ENCODE results near the gene PLAC1. TPM values are rescaled to one million over a fixed set of nuclear protein-coding genes. Genes with fewer than 3 reads are reported as not detected.

Gene PLAC1
- total RNA-seq, 2 experiments from 2014 or later = 0.31 TPM; not detected in 1

DNA sequence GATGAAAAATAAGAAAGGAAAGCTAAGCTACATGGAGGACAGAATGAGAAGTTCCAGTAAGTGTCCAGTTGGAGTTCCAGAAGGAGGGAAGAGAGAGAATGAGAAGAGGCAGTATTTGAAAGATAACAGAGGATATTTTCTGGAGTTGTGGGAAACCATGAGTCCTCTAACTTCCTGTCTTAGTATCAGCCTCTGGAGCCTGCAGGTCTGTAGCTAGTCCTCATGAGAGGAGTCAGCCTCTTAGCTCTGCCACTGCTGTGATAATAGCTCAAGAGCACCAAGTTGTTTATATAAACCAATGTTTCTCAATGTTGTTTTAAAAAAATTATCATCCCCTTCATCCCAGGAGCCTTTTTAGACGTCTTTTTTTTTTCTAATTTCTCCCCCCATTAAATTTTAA, 2.4 kb upstream of the PLAC1 start:
- intact Hi-C loops (cut with micrococcal nuclease) = no loop called here
- Mint-ChIP-seq H3K27ac (no peak overlapping the region), H3K36me3 (no peaks in the 10 kb centered on the region), H3K4me1 (ENCODE audit: low read depth) (peaks cover 3% of the 10 kb centered on the region), H3K27me3 (peaks cover 16% of the 10 kb centered on the region), H3K9me3 (no peaks in the 10 kb centered on the region), H3K4me3 (no peak overlapping the region)
- POLR2A ChIA-PET = no interaction called here
- CTCF ChIA-PET = no interaction called here
- no peak for DNase-seq

DNA sequence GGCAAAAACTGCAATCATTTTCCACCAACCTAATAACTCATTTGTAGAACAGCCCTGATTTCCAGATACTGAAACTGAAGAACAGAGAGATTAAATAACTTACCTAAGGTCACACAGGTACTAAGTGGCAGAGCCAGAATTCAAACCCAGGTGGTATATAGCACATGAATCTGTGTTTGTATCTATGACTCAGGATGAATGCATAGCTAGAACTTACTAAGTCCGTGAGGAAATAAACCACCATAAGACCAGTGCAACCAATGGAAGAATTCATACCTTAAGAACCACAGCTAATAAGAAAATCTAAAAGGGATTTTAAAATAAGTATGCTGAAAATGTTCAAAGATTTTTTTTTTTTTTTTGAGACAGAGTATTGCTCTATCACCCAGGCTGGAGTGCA, 1.5 kb upstream of the PLAC1 start:
- intact Hi-C loops (cut with micrococcal nuclease) = no loop called here
- Mint-ChIP-seq H3K27me3 (peaks cover 16% of the 10 kb centered on the region), H3K36me3 (no peaks in the 10 kb centered on the region), H3K4me3 (no peak overlapping the region), H3K27ac (no peak overlapping the region), H3K4me1 (ENCODE audit: low read depth) (peaks cover 9% of the 10 kb centered on the region), H3K9me3 (no peaks in the 10 kb centered on the region)
- no peak for DNase-seq
- ChIA-PET POLR2A (no interaction called here), CTCF (no interaction called here)

DNA sequence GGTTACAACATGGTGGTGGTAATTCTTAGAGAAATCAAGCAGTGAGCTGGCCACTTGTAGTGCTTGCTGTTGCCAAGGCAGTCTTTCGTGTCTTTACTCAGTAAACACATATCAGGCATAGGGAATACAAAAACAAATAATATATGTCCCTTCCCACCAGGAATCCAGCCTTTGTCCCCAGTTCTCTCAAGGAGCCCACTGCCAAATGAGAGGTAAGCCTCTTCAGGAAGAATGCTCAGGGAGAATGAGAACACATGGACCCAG, 421 bp upstream of the PLAC1 start:
- no peak for DNase-seq
- peaks cover 16% of the 10 kb centered on the region for H3K27me3 Mint-ChIP-seq
- H3K36me3 Mint-ChIP-seq = no peaks in the 10 kb centered on the region
- POLR2A ChIA-PET = no interaction called here
- intact Hi-C loops (cut with micrococcal nuclease) = no loop called here
- no peaks in the 10 kb centered on the region for H3K9me3 Mint-ChIP-seq
- no peak overlapping the region for H3K4me3 Mint-ChIP-seq
- no peak overlapping the region for H3K27ac Mint-ChIP-seq
- CTCF ChIA-PET = no interaction called here
- H3K4me1 Mint-ChIP-seq (ENCODE audit: low read depth) = peaks cover 19% of the 10 kb centered on the region

DNA sequence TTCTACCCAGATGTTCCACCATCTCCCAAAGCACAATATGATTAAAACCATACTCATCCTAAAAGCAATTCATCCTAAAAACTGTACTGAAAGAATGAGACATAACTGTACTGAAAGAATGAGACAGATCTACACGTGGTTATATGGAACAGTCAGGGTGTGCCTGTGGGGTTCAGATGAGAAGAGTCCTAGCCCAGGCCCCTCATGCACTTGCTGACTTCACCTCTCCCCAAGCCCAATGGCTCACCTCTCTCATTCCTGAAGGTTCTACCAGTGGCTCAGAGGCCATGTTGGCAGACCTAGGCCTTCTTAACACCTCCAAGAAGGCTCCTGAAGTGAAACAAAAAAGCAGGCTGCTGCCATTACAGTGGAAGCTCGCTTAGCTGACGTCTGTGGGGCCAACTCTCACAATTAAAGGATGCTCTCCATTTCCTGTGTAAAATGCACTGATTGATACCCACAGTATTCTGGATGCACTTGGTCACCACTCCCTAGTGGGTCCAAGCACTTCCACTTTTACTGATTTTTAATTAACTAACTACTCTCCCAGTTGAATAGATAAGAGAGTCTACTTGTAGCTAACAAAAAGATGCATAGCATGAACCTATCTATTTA, 3.8 kb downstream of the PLAC1 start:
- peak overlapping the region; percentile 56 for H3K27ac Mint-ChIP-seq
- H3K36me3 Mint-ChIP-seq = no peaks in the 10 kb centered on the region
- peaks cover 8% of the 10 kb centered on the region for H3K27me3 Mint-ChIP-seq
- intact Hi-C loops (cut with micrococcal nuclease) = loop anchor here (1.0 to 5.0 kb wide), 5 partner anchors 20 to 642 kb away; no protein-coding TSS in a partner anchor
- ChIA-PET POLR2A (interaction anchor here (1.4 kb wide), 2 partner anchors 19 to 56 kb away, joined by 3 to 5 read pairs; no protein-coding TSS in a partner anchor), CTCF (no interaction called here)
- H3K4me3 Mint-ChIP-seq = no peak overlapping the region
- peaks cover 19% of the 10 kb centered on the region for H3K4me1 Mint-ChIP-seq (ENCODE audit: low read depth)
- no peaks in the 10 kb centered on the region for H3K9me3 Mint-ChIP-seq
- DNase-seq = peak; percentile 63

DNA sequence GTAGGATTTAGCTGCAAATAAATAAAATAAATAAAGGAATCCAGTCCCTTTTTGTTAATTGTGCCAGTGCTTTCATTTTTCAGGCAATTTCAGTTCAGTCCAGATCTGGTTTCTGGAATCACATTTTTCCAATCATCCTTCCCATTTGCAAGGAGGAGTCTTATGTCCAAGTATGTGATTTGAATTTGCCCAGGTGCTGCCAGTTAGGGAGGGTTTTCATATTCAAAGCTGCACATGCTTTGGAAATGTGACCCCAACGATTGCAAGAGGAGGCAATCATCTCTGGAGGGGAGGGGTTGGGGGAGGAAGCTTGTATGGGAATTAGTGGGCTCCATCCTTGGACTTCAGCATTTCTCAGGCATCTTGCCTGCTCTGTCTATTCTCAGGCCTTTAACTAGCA, 4.4 kb downstream of the PLAC1 start:
- intact Hi-C loops (cut with micrococcal nuclease) = loop anchor here (1.0 to 5.0 kb wide), 5 partner anchors 20 to 642 kb away; no protein-coding TSS in a partner anchor
- H3K27ac Mint-ChIP-seq = no peak overlapping the region
- POLR2A ChIA-PET = interaction anchor here (0.5 to 1.4 kb wide), 3 partner anchors 18 to 563 kb away, joined by 3 to 5 read pairs (median 3); no protein-coding TSS in a partner anchor

DNA sequence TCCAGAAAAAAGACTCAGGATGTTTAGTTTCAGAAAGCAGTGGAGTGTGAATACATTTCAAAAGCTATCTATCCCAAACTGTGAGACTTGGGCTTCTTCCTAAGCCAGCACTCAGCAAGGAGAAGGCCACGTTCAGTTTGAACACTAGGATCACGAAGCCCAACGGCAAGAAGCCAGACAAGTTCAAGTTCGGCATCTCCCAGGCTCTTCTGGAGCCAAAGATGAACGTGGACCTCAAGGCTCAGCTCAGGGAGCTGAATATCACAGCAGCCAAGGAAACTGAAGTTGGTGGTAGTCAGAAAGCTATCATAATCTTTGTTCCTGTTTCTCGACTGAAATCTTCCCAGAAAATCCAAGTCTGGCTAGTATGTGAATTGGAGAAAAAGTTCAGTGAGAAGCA, 7.6 kb downstream of the PLAC1 start:
- ChIA-PET POLR2A (no interaction called here), CTCF (no interaction called here)
- Mint-ChIP-seq H3K4me1 (ENCODE audit: low read depth) (peaks cover 17% of the 10 kb centered on the region), H3K27ac (no peak overlapping the region), H3K27me3 (peaks cover 5% of the 10 kb centered on the region), H3K9me3 (no peaks in the 10 kb centered on the region), H3K4me3 (no peak overlapping the region), H3K36me3 (no peaks in the 10 kb centered on the region)
- intact Hi-C loops (cut with micrococcal nuclease) = loop anchor here (5.0 kb wide), 1 partner anchor 638 kb away; no protein-coding TSS in a partner anchor
- no peak for DNase-seq

More for the DNA sequence above, 4.4 kb downstream of the PLAC1 start:
- Mint-ChIP-seq H3K4me1 (ENCODE audit: low read depth) (peaks cover 19% of the 10 kb centered on the region), H3K36me3 (no peaks in the 10 kb centered on the region), H3K27me3 (peaks cover 7% of the 10 kb centered on the region), H3K4me3 (no peak overlapping the region), H3K9me3 (no peaks in the 10 kb centered on the region)
- CTCF ChIA-PET = no interaction called here
- DNase-seq = no peak

DNA sequence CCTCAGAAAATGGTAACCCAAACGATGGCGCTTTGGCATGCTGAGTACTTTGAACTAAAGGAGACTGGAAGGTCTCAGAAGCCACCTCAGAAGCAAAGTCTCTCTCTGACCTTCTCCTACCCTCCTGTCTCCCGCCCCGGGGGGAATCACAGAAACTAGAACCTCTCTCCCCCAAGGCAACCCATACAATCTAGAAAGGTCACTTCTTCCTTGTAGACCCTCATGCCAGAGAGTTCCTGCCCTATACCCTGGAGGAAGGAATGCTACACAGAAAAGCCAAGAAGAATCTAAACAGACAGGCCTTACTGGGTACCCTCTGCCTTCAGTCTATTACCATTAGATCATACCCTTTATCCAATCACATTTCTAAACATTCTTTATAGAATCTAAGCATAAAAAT, 8.5 kb downstream of the PLAC1 start:
- intact Hi-C loops (cut with micrococcal nuclease) = loop anchor here (5.0 kb wide), 1 partner anchor 637 kb away; no protein-coding TSS in a partner anchor
- ChIA-PET CTCF (no interaction called here), POLR2A (no interaction called here)
- H3K4me3 Mint-ChIP-seq = no peak overlapping the region
- peaks cover 10% of the 10 kb centered on the region for H3K27me3 Mint-ChIP-seq
- H3K36me3 Mint-ChIP-seq = no peaks in the 10 kb centered on the region
- peaks cover 11% of the 10 kb centered on the region for H3K4me1 Mint-ChIP-seq (ENCODE audit: low read depth)
- H3K27ac Mint-ChIP-seq = no peak overlapping the region
- no peaks in the 10 kb centered on the region for H3K9me3 Mint-ChIP-seq
- DNase-seq = no peak

DNA sequence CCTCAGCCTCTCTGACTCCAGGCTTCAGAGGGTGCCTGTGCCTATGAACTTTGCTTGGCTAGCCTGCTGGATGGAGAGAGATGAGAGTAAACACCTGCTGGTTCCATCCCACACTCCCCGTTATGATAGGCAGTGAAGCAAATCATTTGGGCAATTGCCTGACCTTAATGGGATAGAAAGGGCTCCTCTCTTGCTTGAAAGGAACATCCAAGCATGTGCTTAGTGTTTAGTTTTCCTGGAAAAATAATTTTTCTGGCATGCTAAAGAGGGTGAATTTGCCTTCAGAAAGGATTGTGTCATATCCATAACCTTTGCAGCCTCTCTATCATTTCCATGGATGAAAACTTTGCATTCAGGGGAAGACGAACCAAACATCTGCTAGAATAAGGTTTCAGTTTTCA, 10.8 kb downstream of the PLAC1 start:
- intact Hi-C loops (cut with micrococcal nuclease) = no loop called here
- POLR2A ChIA-PET = no interaction called here

DNA sequence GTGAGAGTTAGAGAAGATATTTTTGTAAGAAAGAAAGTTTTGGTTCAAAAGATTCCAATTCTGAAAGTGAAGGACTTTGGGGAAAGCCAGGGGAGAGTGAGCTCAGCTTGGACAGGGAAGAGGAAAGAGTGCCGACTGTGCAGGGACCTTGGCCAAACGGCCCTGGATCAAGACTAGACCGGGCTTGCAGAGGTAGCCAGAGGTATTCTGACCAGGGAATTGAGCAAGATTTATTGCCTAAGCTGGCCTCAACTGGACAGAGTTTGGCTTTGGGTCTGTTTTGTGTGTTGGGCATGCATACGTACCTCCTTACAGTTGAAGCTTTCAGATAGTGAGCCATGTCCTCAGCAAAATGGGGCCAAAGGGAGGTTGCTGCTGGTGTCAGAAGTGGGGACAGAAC, 11.6 kb downstream of the PLAC1 start:
- ChIA-PET CTCF (no interaction called here), POLR2A (no interaction called here)
- DNase-seq = no peak
- intact Hi-C loops (cut with micrococcal nuclease) = no loop called here
- Mint-ChIP-seq H3K27ac (no peak overlapping the region), H3K9me3 (no peaks in the 10 kb centered on the region), H3K27me3 (peaks cover 19% of the 10 kb centered on the region), H3K4me3 (no peak overlapping the region), H3K4me1 (ENCODE audit: low read depth) (peaks cover 2% of the 10 kb centered on the region), H3K36me3 (no peaks in the 10 kb centered on the region)

More for the DNA sequence above, 10.8 kb downstream of the PLAC1 start:
- no peak for DNase-seq
- CTCF ChIA-PET = no interaction called here
- H3K4me1 Mint-ChIP-seq (ENCODE audit: low read depth) = peaks cover 2% of the 10 kb centered on the region
- H3K9me3 Mint-ChIP-seq = no peaks in the 10 kb centered on the region
- no peak overlapping the region for H3K27ac Mint-ChIP-seq
- peaks cover 16% of the 10 kb centered on the region for H3K27me3 Mint-ChIP-seq
- no peak overlapping the region for H3K4me3 Mint-ChIP-seq
- no peaks in the 10 kb centered on the region for H3K36me3 Mint-ChIP-seq

DNA sequence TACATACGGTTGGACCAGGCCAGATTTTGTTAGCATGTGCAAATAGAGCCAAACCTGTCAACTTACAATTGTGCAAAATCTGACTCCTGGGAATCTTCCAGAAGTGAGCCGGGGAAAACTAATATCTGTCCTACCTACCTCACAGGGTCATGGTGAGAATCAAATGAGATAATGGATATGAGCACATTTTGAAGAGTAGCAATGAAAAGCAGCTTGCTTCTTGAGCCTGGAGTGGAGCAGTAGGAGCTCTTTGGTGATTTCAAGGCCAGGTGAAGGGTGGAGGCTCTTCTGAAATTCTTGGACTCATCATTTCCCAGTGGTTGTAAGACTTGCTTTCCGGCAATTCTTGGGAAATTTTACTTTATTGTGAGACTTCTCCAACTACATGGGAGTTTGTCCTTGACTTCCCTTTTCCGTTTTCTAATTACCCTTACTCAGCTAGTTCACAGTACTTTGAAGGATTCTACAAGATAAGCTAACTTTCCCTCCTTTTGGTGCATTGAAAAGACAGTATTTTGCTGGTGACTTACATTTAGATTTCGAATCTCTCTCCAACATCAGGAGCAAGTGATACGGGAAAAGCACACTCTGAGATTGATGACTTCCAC, 12.2 kb downstream of the PLAC1 start:
- no peaks in the 10 kb centered on the region for H3K36me3 Mint-ChIP-seq
- peaks cover 19% of the 10 kb centered on the region for H3K27me3 Mint-ChIP-seq
- intact Hi-C loops (cut with micrococcal nuclease) = no loop called here
- no peaks in the 10 kb centered on the region for H3K9me3 Mint-ChIP-seq
- ChIA-PET POLR2A (no interaction called here), CTCF (no interaction called here)
- H3K27ac Mint-ChIP-seq = no peak overlapping the region
- no peak overlapping the region for H3K4me3 Mint-ChIP-seq
- H3K4me1 Mint-ChIP-seq (ENCODE audit: low read depth) = peaks cover 4% of the 10 kb centered on the region
- DNase-seq = no peak

DNA sequence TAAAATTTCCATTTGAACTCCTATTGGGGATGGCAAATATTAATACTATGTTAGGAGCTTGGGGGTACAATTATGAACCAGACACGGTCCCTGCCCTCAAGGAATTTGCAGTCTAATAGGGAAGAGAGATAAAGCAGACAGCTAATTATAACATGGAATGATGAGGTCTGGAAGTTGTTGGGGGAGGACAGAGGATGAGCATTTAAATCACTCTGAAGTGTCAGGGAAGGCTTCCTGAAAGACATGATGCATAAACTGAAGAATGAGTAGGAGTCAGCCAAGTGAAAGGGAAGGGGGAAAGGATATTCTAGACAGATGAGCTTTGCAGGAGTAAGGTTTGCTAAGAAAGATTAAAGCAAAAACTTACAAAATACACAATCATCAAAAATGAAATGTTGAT, 15.9 kb downstream of the PLAC1 start:
- no peak for DNase-seq
- POLR2A ChIA-PET = no interaction called here
- Mint-ChIP-seq H3K9me3 (no peaks in the 10 kb centered on the region), H3K4me1 (ENCODE audit: low read depth) (peaks cover 4% of the 10 kb centered on the region), H3K4me3 (no peak overlapping the region), H3K27ac (no peak overlapping the region), H3K27me3 (peaks cover 27% of the 10 kb centered on the region), H3K36me3 (no peaks in the 10 kb centered on the region)
- intact Hi-C loops (cut with micrococcal nuclease) = no loop called here
- CTCF ChIA-PET = no interaction called here

DNA sequence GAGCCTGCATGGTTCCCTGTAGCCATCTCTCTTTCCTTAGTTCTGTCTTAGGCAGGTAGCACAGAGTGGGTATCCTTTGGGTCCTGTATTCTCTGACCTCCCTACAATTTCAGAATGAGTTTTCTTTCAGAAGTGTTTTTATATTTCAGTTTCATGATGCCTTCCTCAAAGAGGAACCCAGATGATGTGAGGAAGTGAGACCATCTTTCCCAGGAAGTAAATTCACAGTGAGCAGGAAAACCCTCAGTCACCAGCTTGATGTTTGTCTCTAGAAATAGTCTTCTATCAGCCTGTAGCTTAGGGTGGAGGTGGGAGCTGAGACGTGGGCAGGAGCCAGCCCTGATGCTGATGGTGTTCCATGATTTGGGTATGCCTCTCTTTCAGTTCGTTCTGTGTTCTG, 16.9 kb downstream of the PLAC1 start:
- Mint-ChIP-seq H3K27ac (no peak overlapping the region), H3K9me3 (no peaks in the 10 kb centered on the region), H3K27me3 (peaks cover 24% of the 10 kb centered on the region), H3K4me1 (ENCODE audit: low read depth) (peaks cover 4% of the 10 kb centered on the region), H3K36me3 (no peaks in the 10 kb centered on the region), H3K4me3 (no peak overlapping the region)
- POLR2A ChIA-PET = no interaction called here
- CTCF ChIA-PET = interaction anchor here (1.0 kb wide), 1 partner anchor 36 kb away, joined by 3 read pairs; no protein-coding TSS in a partner anchor
- intact Hi-C loops (cut with micrococcal nuclease) = no loop called here
- DNase-seq = no peak

DNA sequence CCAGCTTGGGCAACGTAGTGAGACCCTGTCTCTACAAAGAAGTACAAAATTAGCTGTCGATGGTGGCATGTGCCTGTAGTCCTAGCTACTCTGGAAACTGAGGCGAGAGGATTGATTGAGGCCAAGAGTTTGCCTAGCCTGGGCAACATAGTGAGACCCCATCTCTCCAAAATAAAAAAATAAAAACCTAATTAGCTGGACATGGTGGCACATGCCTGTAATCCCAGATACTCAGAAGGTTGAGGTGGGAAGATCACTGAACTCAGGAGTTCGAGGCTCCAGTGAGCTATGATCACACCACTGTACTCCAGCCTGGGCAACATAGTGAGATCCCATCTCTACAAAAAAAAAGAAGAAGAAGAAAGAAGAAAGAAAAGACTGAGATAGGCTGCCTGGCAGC, 17.4 kb downstream of the PLAC1 start:
- no peak for DNase-seq
- H3K27me3 Mint-ChIP-seq = peaks cover 23% of the 10 kb centered on the region
- H3K36me3 Mint-ChIP-seq = no peaks in the 10 kb centered on the region
- H3K9me3 Mint-ChIP-seq = no peaks in the 10 kb centered on the region
- intact Hi-C loops (cut with micrococcal nuclease) = no loop called here
- CTCF ChIA-PET = interaction anchor here (1.0 kb wide), 1 partner anchor 36 kb away, joined by 3 read pairs; no protein-coding TSS in a partner anchor
- H3K4me3 Mint-ChIP-seq = no peak overlapping the region
- no peak overlapping the region for H3K27ac Mint-ChIP-seq
- POLR2A ChIA-PET = no interaction called here
- H3K4me1 Mint-ChIP-seq (ENCODE audit: low read depth) = peaks cover 4% of the 10 kb centered on the region
